PC-9 (cell line): ENCODE results near the gene ETV6. TPM values are rescaled to one million over a fixed set of nuclear protein-coding genes. Genes with fewer than 3 reads are reported as not detected.

Experiments
- BruUV-seq: library from RNA; stranded (reverse); fragments of 400-500 nt; replicated peaks from 2 replicates; lab custom pipeline; 2021; lab: Mats Ljungman, UMichigan
- CTCF ChIA-PET: fragments of 300-600 bp; sonication (Branson Sonifier 250); formaldehyde crosslinking; loops from one replicate; lab custom pipeline; 2022; ENCODE audit warnings: antibody characterized with exemption; lab: Charles Lee
- POLR2A ChIA-PET: fragments of 300-600 bp; sonication (Branson Sonifier 250); formaldehyde crosslinking; loops from one replicate; lab custom pipeline; 2022; ENCODE audit warnings: antibody characterized with exemption; ENCODE audit not compliant: unreplicated experiment; lab: Charles Lee
- DNase-seq, 2 experiments: peaks; one replicate each; pipeline versions ENCODE4 v3.0.0 to v3.0.0-alpha.2; 2015 to 2022; ENCODE audit warnings: mixed read lengths in 1 of 2
- H2AFZ ChIP-seq: fragments of 200-600 bp; sonication (generic); 2 replicates; pipeline ENCODE4 v1.8.1; 2017; ENCODE audit warnings: antibody characterized with exemption
- H3F3A ChIP-seq: fragments of 200-600 bp; sonication (generic); 2 replicates; pipeline ENCODE4 v1.8.1; 2017; ENCODE audit warnings: antibody characterized with exemption, mild to moderate bottlenecking, low read depth; ENCODE audit not compliant: insufficient read depth
- H3K27ac ChIP-seq: fragments of 200-600 bp; sonication (generic); 2 replicates; pipeline ENCODE4 v1.6.1; 2016; ENCODE audit warnings: mixed run types
- H3K27me3 ChIP-seq: fragments of 200-600 bp; sonication (generic); 2 replicates; pipeline ENCODE4 v1.6.1; 2016; ENCODE audit warnings: low read depth, mixed run types; ENCODE audit not compliant: insufficient read depth
- H3K36me3 ChIP-seq: fragments of 200-600 bp; sonication (generic); 2 replicates; pipeline ENCODE4 v1.6.1; 2016; ENCODE audit warnings: low read depth, mixed run types
- H3K4me1 ChIP-seq: fragments of 200-600 bp; sonication (generic); replicated peaks from 2 replicates; pipeline ENCODE4 v1.6.1; 2016; ENCODE audit warnings: mixed run types; ENCODE audit not compliant: insufficient read depth
- H3K4me2 ChIP-seq: fragments of 200-600 bp; sonication (generic); 2 replicates; pipeline ENCODE4 v1.6.1; 2017; ENCODE audit warnings: mixed run types
- H3K4me3 ChIP-seq: fragments of 200-600 bp; sonication (generic); 2 replicates; pipeline ENCODE4 v1.6.1; 2016; ENCODE audit warnings: mixed run types
- H3K79me2 ChIP-seq: fragments of 200-600 bp; sonication (generic); 2 replicates; pipeline ENCODE4 v1.6.1; 2017; ENCODE audit warnings: low read depth, mixed run types
- H3K9me2 ChIP-seq: fragments of 200-600 bp; sonication (generic); 2 replicates; pipeline ENCODE4 v1.8.1; 2017; ENCODE audit warnings: mild to moderate bottlenecking; ENCODE audit not compliant: insufficient read depth
- H3K9me3 ChIP-seq: fragments of 200-600 bp; sonication (generic); 2 replicates; pipeline ENCODE4 v1.8.1; 2016; ENCODE audit warnings: low read depth; ENCODE audit not compliant: insufficient read depth
- H4K20me1 ChIP-seq: fragments of 200-600 bp; sonication (generic); 2 replicates; pipeline ENCODE4 v1.8.1; 2017; ENCODE audit not compliant: insufficient read depth
- CTCF ChIP-seq: fragments of 200-600 bp; sonication (generic); conservative IDR thresholded peaks from 2 replicates; pipeline ENCODE4 v1.6.1; 2017; ENCODE audit warnings: mixed run types, antibody characterized with exemption, mild to moderate bottlenecking, moderate library complexity
- EZH2 ChIP-seq: fragments of 200-600 bp; sonication (generic); IDR thresholded peaks from 2 replicates; pipeline ENCODE4 v1.8.0; 2017; ENCODE audit warnings: antibody characterized with exemption, low read depth
- intact Hi-C: fragments of 100-400 bp; cut with micrococcal nuclease; formaldehyde crosslinking; loops from one replicate; pipeline ENCODE4 v1.10.0; 2022; ENCODE audit not compliant: unreplicated experiment
- total RNA-seq: library from RNA; stranded (reverse); gene quantifications from 2 replicates; pipeline ENCODE4 v1.2.3, GENCODE V29; 2021

ETV6 gene
- total RNA-seq, 1 experiment from 2014 or later = 62.8 TPM

GRCh38 chr12:11753150-11753499 lies 103.7 kb downstream of the ETV6 start:
- no peak overlapping the region for H3K4me2 ChIP-seq
- CTCF ChIA-PET = no interaction called here
- H3K27ac ChIP-seq = no peak overlapping the region
- POLR2A ChIA-PET = interaction anchor here (0.6 kb wide), 1 partner anchor 171 kb away, joined by 3 read pairs; no protein-coding TSS in a partner anchor
- H3K9me3 ChIP-seq = no peaks in the 10 kb centered on the region
- intact Hi-C loops = no loop called here
- H3K79me2 ChIP-seq = peaks cover 9% of the 10 kb centered on the region
- no peaks in the 10 kb centered on the region for H3K4me1 ChIP-seq
- H3K4me3 ChIP-seq = no peak overlapping the region
- H3K9me2 ChIP-seq = no peaks in the 10 kb centered on the region
- no peak for TF ChIP-seq CTCF
- TF ChIP-seq EZH2 = no peak
- BruUV-seq = no TSS peak
- H2AFZ ChIP-seq = no peak overlapping the region
- H3K27me3 ChIP-seq = no peaks in the 10 kb centered on the region
- no peaks in the 10 kb centered on the region for H4K20me1 ChIP-seq
- H3K36me3 ChIP-seq = no peaks in the 10 kb centered on the region
- DNase-seq = no peak
- no peaks in the 10 kb centered on the region for H3F3A ChIP-seq

GRCh38 chr12:11753826-11754225 lies 104.4 kb downstream of the ETV6 start:
- no peak for TF ChIP-seq CTCF
- TF ChIP-seq EZH2 = no peak
- Histone ChIP-seq H3F3A (no peaks in the 10 kb centered on the region), H3K4me2 (no peak overlapping the region), H3K79me2 (peaks cover 4% of the 10 kb centered on the region), H4K20me1 (no peaks in the 10 kb centered on the region), H3K4me3 (no peak overlapping the region), H3K27ac (no peak overlapping the region), H3K4me1 (no peaks in the 10 kb centered on the region), H3K9me2 (no peaks in the 10 kb centered on the region), H3K27me3 (no peaks in the 10 kb centered on the region), H3K9me3 (no peaks in the 10 kb centered on the region), H3K36me3 (no peaks in the 10 kb centered on the region), H2AFZ (no peak overlapping the region)
- no TSS peak for BruUV-seq
- intact Hi-C loops = no loop called here
- ChIA-PET CTCF (no interaction called here), POLR2A (no interaction called here)
- DNase-seq = no peak

- H3K27me3 ChIP-seq = no peaks in the 10 kb centered on the region
- no peak overlapping the region for H3K4me3 ChIP-seq
- intact Hi-C loops = no loop called here
- H3F3A ChIP-seq = no peaks in the 10 kb centered on the region
- H3K9me2 ChIP-seq = no peaks in the 10 kb centered on the region
- H3K36me3 ChIP-seq = no peaks in the 10 kb centered on the region
- H2AFZ ChIP-seq = no peak overlapping the region
- TF ChIP-seq EZH2 = no peak
- no peak for TF ChIP-seq CTCF
- ChIA-PET CTCF (no interaction called here), POLR2A (no interaction called here)
- H3K9me3 ChIP-seq = no peaks in the 10 kb centered on the region
- peaks cover 4% of the 10 kb centered on the region for H3K79me2 ChIP-seq
- no peak overlapping the region for H3K4me2 ChIP-seq
- DNase-seq = no peak
- no peaks in the 10 kb centered on the region for H3K4me1 ChIP-seq
- H3K27ac ChIP-seq = no peak overlapping the region
- BruUV-seq = no TSS peak
- no peaks in the 10 kb centered on the region for H4K20me1 ChIP-seq
Measured at GRCh38 chr12:11754256-11754655, 104.8 kb downstream of the ETV6 start.
